Stomach (tissue), 9 donors: ENCODE data around the gene CCDC18. TPM values are rescaled to one million over a fixed set of nuclear protein-coding genes. Genes with fewer than 3 reads are reported as not detected.
"Not testable (repeated sequence)": the region's sequence is repeated elsewhere in the genome, so short reads cannot be mapped to it uniquely, and the experiment has no call there.

Experiments
- DNase-seq, 2 donors: peaks; one replicate each; pipeline versions ENCODE4 v3.0.0 to v3.0.0-alpha.2; 2013 to 2019
- H3K27ac ChIP-seq, 5 donors: fragments of 200-600 bp in 4 of 5; sonication (generic) in 4 of 5; one replicate each; pipeline ENCODE4 v1.5.1; 2013 to 2019; ENCODE audit warnings: mild to moderate bottlenecking in 1 of 5, moderate library complexity in 1 of 5
- H3K27me3 ChIP-seq, 3 donors: fragments of 200-600 bp; sonication (generic); one replicate each; pipeline ENCODE4 v1.5.1; 2017 to 2019; ENCODE audit warnings: mixed run types in 1 of 3
- H3K36me3 ChIP-seq, 4 donors: fragments of 200-600 bp; sonication (generic); 1 replicate in 3 of 4; 2 replicates in 1 of 4; pipeline ENCODE4 v1.5.1; 2016 to 2019
- H3K4me1 ChIP-seq, 4 donors: fragments of 200-600 bp; sonication (generic); one replicate each; pipeline ENCODE4 v1.5.1; 2016 to 2019
- H3K4me3 ChIP-seq, 4 donors: fragments of 200-600 bp; sonication (generic) in 3 of 4; one replicate each; pipeline ENCODE4 v1.5.1; 2016 to 2019; ENCODE audit warnings: mild to moderate bottlenecking in 1 of 4
- H3K9me3 ChIP-seq, 4 donors: fragments of 200-600 bp; sonication (generic); one replicate each; pipeline ENCODE4 v1.5.1; 2016 to 2019
- CTCF ChIP-seq, 7 experiments: fragments of 450-650 bp in 4 of 7; fragments of 200-600 bp in 3 of 7; sonication (generic) in 3 of 7; IDR thresholded peaks; one replicate each; pipeline ENCODE4 v1.5.1; 2016 to 2019; ENCODE audit warnings: antibody characterized with exemption in 7 of 7, control low read depth in 2 of 7, mild to moderate bottlenecking in 1 of 7
- EP300 ChIP-seq: sonication (generic); formaldehyde crosslinking; IDR thresholded peaks from one replicate; pipeline ENCODE4 v1.6.1; 2017; ENCODE audit warnings: antibody characterized with exemption
- POLR2A ChIP-seq, 4 donors: fragments of 450-650 bp; IDR thresholded peaks; one replicate each; pipeline ENCODE4 v1.6.1; 2016; ENCODE audit warnings: antibody characterized with exemption in 4 of 4, control low read depth in 2 of 4, mild to moderate bottlenecking in 1 of 4, moderate library complexity in 1 of 4
- POLR2AphosphoS5 ChIP-seq, 3 donors: sonication (generic); formaldehyde crosslinking; IDR thresholded peaks; one replicate each; pipeline ENCODE4 v1.6.1; 2016; ENCODE audit warnings: antibody characterized with exemption in 3 of 3
- WGBS, 5 donors: extraction: QIAGEN DNeasy Blood & Tissue Kit in 3 of 5; methylation state at CpG; one replicate each; pipeline versions ENCODE4 v1.1.5 to v1.1.7; 2013 to 2018; 5-methylcytosine and 5-hydroxymethylcytosine counted together
- intact Hi-C: fragments of 100-400 bp; cut with DNase I; formaldehyde crosslinking; loops from one replicate; pipeline ENCODE4 v1.15.1; 2023; ENCODE audit warnings: low total_unique reads
- polyA plus RNA-seq, 3 donors: library from polyadenylated mRNA; stranded (reverse); fragments of 200-250 nt; gene quantifications; one replicate each; pipeline ENCODE4 v1.2.3, GENCODE V29; 2013
- total RNA-seq, 5 donors: library from RNA; depleted of rRNA; stranded (reverse); fragments of >200 nt; gene quantifications; one replicate each; pipeline versions ENCODE4 v1.1.0 to v1.2.3, GENCODE V29; 2014 to 2016
- donor health status: healthy with polysubstance abuse.
- donor health status: Bipolar disorder and iron deficiency.
- donor health status: healthy.

The CCDC18 gene
- total and polyA plus RNA-seq, 8 donors, result 0.31 to 50.4 (median 4.2) TPM

DNA sequence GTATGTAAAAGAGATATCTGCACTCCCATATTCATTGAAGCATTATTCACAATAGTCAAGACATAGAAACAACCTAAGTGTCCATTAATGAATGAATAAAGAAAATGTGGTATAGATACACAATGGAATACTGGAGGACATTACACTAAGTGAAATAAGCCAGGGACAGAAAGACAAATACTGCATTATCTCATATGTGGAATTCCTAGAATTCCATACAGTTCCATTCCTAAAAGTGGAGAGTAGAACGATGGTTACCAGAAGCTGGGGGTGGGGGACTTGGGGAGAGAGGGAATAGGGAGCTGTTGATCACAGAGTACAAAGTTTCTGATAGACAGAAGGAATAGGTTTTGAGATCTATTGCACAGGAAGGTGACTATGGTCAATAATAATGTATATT lies 7.7 kb upstream of the CCDC18 start:
- intact Hi-C loops, result no loop called here
- Histone ChIP-seq H3K4me3 (no peak overlapping the region), H3K9me3 (no peaks in the 10 kb centered on the region), H3K27me3 (no peaks in the 10 kb centered on the region), H3K36me3 (peaks cover 0 to 22% (median 11%) of the 10 kb centered on the region in 4 donors), H3K4me1 (peaks cover 11 to 54% (median 31%) of the 10 kb centered on the region in 4 donors), H3K27ac (no peak overlapping the region)
- WGBS, 5 donors, result 24 to 59% (median 30%) methylated on average over 1 of the region's 1 CpG
- no peak for TF ChIP-seq CTCF (IDR thresholded peaks at IDR 0.05)
- TF ChIP-seq POLR2A (IDR thresholded peaks at IDR 0.05), result no peak
- no peak for TF ChIP-seq POLR2AphosphoS5 (IDR thresholded peaks at IDR 0.05)
- no peak for TF ChIP-seq EP300
- no peak for DNase-seq

GRCh38 chr1:93174638-93175037 lies 5.9 kb upstream of the CCDC18 start:
- H3K4me3 ChIP-seq, intact Hi-C loops, DNase-seq, H3K27me3 ChIP-seq, H3K27ac ChIP-seq, H3K9me3 ChIP-seq: not testable (repeated sequence)
- WGBS, 5 donors, result 96 to 99% (median 98%) methylated on average over 3 of the region's 3 CpGs
- peaks cover 0 to 16% (median 10%) of the 10 kb centered on the region in 4 donors for H3K36me3 ChIP-seq
- peaks cover 11 to 66% (median 44%) of the 10 kb centered on the region in 4 donors for H3K4me1 ChIP-seq

GRCh38 chr1:93177991-93178390 lies 2.5 kb upstream of the CCDC18 start:
- peak overlapping the region in 3 of 5 donors; percentile 7 to 100 (median 99) for H3K27ac ChIP-seq
- H3K9me3 ChIP-seq, result no peaks in the 10 kb centered on the region
- peak in 1 of 2 donors; percentile 23 for DNase-seq
- peaks cover 0 to 16% (median 3%) of the 10 kb centered on the region in 4 donors for H3K36me3 ChIP-seq
- peak overlapping the region; percentile 60 to 85 (median 76) for H3K4me3 ChIP-seq
- 34 to 45% (median 37%) methylated on average over 4 of the region's 4 CpGs for WGBS, 5 donors
- TF ChIP-seq EP300, result no peak
- H3K4me1 ChIP-seq, result peaks cover 6 to 64% (median 40%) of the 10 kb centered on the region in 4 donors
- H3K27me3 ChIP-seq, result no peaks in the 10 kb centered on the region
- intact Hi-C loops, result no loop called here

GRCh38 chr1:93178418-93178817 lies 2.1 kb upstream of the CCDC18 start:
- intact Hi-C loops, result no loop called here
- TF ChIP-seq POLR2A (IDR thresholded peaks at IDR 0.05) (no peak), CTCF (IDR thresholded peaks at IDR 0.05) (no peak), POLR2AphosphoS5 (IDR thresholded peaks at IDR 0.05) (no peak), EP300 (no peak)
- Histone ChIP-seq H3K27me3 (no peaks in the 10 kb centered on the region), H3K27ac (peak overlapping the region in 3 of 5 donors; percentile 7 to 100 (median 99)), H3K36me3 (peaks cover 0 to 16% (median 3%) of the 10 kb centered on the region in 4 donors), H3K4me3 (peak overlapping the region; percentile 60 to 85 (median 76)), H3K4me1 (peaks cover 3 to 59% (median 38%) of the 10 kb centered on the region in 4 donors), H3K9me3 (no peaks in the 10 kb centered on the region)
- peak in 1 of 2 donors; percentile 51 for DNase-seq
- WGBS, 5 donors, result 22 to 33% (median 26%) methylated on average over 5 of the region's 5 CpGs

DNA sequence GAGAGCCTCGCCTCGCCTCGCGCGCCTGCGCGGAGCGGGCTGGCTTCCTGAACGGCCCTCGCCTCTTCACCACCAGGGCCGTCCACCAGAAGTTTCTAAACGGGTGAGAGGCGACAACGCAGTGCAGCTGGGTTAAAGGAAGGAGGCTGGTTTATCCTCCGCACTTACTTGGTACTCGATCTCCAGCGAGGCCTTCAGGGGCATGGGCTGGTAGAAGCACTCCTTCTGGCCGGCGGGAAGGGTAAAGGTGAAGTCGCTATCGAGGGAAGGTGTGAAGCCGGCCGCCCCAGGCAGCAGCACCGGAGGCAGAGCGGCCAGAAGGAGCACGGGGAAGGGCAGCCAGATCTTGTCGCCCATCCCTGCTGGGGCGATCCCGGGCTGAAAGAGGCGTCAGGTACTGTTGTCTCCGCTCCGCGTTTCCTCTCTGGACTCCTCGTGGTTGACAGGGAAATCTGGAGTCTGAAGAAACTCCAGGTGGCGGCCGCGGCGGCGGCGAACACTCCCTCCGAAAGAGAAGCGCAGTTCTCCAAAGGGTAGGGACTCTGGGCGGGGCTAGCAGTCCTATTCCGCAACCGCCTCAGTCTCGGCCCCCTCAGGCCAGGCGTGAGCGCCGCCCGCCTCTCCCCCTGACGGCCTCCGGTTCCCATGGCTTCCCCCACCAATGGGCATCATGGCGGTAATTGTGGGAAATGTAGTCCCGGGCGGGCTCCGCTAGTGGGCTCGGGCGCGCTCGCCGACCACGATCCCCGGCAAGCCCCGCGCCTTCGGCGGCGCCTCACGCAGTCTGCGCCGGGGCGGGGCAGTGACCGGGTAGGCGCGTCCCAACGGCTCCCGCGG lies 420 bp upstream of the CCDC18 start, which contains the start of gene TMED5:
TSS of gene TMED5 (minus strand) at position 528 of the 837 bp plus-strand sequence. CDS start at position 357, 171 bp downstream.
- peaks cover 3 to 52% (median 35%) of the 10 kb centered on the region in 4 donors for H3K4me1 ChIP-seq
- peak within 1 kb of the TSS; percentile 98 to 100 (median 99) for H3K27ac ChIP-seq
- H3K9me3 ChIP-seq, result no peaks in the 10 kb centered on the region
- H3K4me3 ChIP-seq, result peak within 1 kb of the TSS; percentile 60 to 85 (median 76)
- H3K36me3 ChIP-seq, result peaks cover 0 to 10% (median 0%) of the 10 kb centered on the region in 4 donors
- WGBS, 5 donors, result 0 to 1% (median 1%) methylated on average over 27 to 78 of the region's 78 CpGs
- H3K27me3 ChIP-seq, result no peaks in the 10 kb centered on the region
- TF ChIP-seq POLR2A (IDR thresholded peaks at IDR 0.05), result peak in 2 of 4 donors; percentile 81 to 92
- TF ChIP-seq POLR2AphosphoS5 (IDR thresholded peaks at IDR 0.05), result peak; percentile 67 to 97 (median 92)
- TF ChIP-seq EP300, result no peak
- peak in 2 of 7 experiments; percentile 11 to 32 for TF ChIP-seq CTCF (IDR thresholded peaks at IDR 0.05)
- intact Hi-C loops, result loop anchor here (10.0 kb wide), 1 partner anchor 95 kb away; no protein-coding TSS in a partner anchor
- DNase-seq, result peak; percentile 97 to 100
